Neural progenitor cell (in vitro differentiated cells): ENCODE measurements around the gene TMEM179B. TPM values are rescaled to one million over a fixed set of nuclear protein-coding genes. Genes with fewer than 3 reads are reported as not detected.

Experiments
- DNase-seq: peaks from one replicate; pipeline ENCODE4 v3.0.0-alpha.2; 2016; ENCODE audit warnings: low spot score
- H2AFZ ChIP-seq: fragments of 200-600 bp; sonication (generic); replicated peaks from 2 replicates; pipeline ENCODE4 v1.6.1; 2016; ENCODE audit warnings: antibody characterized with exemption
- H3F3A ChIP-seq: fragments of 200-600 bp; sonication (generic); 2 replicates; pipeline ENCODE4 v1.6.1; 2016; ENCODE audit warnings: antibody characterized with exemption, low read depth
- H3K27ac ChIP-seq: fragments of 200-600 bp; sonication (generic); 2 replicates; pipeline ENCODE4 v1.5.1; 2016; ENCODE audit warnings: mild to moderate bottlenecking
- H3K27me3 ChIP-seq: fragments of 200-600 bp; sonication (generic); 2 replicates; pipeline ENCODE4 v1.6.1; 2016; ENCODE audit warnings: mild to moderate bottlenecking, moderate library complexity
- H3K36me3 ChIP-seq: fragments of 200-600 bp; sonication (generic); 2 replicates; pipeline ENCODE4 v1.5.1; 2016
- H3K4me1 ChIP-seq: fragments of 200-600 bp; sonication (generic); 2 replicates; pipeline ENCODE4 v1.6.1; 2016; ENCODE audit warnings: mixed run types
- H3K4me2 ChIP-seq: fragments of 200-600 bp; sonication (generic); 2 replicates; pipeline ENCODE4 v1.6.1; 2016
- H3K4me3 ChIP-seq: fragments of 200-600 bp; sonication (generic); 2 replicates; pipeline ENCODE4 v1.5.1; 2016
- H3K79me2 ChIP-seq: fragments of 200-600 bp; sonication (generic); 2 replicates; pipeline ENCODE4 v1.6.1; 2016; ENCODE audit warnings: low read depth
- H3K9ac ChIP-seq: fragments of 200-600 bp; sonication (generic); 2 replicates; pipeline ENCODE4 v1.6.1; 2016
- H3K9me3 ChIP-seq: fragments of 200-600 bp; sonication (generic); 2 replicates; pipeline ENCODE4 v1.5.1; 2016; ENCODE audit warnings: low read depth
- H4K20me1 ChIP-seq: fragments of 200-600 bp; sonication (generic); 2 replicates; pipeline ENCODE4 v1.6.1; 2016; ENCODE audit warnings: low read depth
- H3K27ac Mint-ChIP-seq: 3 replicates; pipeline ENCODE4 v1.8.0; 2021; ENCODE audit warnings: mixed read lengths
- H3K27me3 Mint-ChIP-seq: 2 replicates; pipeline ENCODE4 v1.8.0; 2022; ENCODE audit warnings: low read depth, mild to moderate bottlenecking, inconsistent platforms, moderate library complexity, mixed read lengths; ENCODE audit not compliant: insufficient read depth
- H3K36me3 Mint-ChIP-seq: 3 replicates; pipeline ENCODE4 v1.8.0; 2021; ENCODE audit warnings: mixed read lengths
- H3K4me1 Mint-ChIP-seq: 3 replicates; pipeline ENCODE4 v1.8.0; 2021; ENCODE audit warnings: mixed read lengths
- H3K4me3 Mint-ChIP-seq: 3 replicates; pipeline ENCODE4 v1.8.0; 2021; ENCODE audit warnings: mild to moderate bottlenecking, moderate library complexity, mixed read lengths
- H3K9me3 Mint-ChIP-seq: 3 replicates; pipeline ENCODE4 v1.8.0; 2020; ENCODE audit warnings: mixed read lengths
- CTCF ChIP-seq: fragments of 200-600 bp; sonication (generic); IDR thresholded peaks from 2 replicates; pipeline ENCODE4 v1.5.1; 2017; ENCODE audit warnings: antibody characterized with exemption, mild to moderate bottlenecking
- EZH2 ChIP-seq: fragments of 200-600 bp; sonication (generic); IDR thresholded peaks from 2 replicates; pipeline ENCODE4 v1.6.1; 2017; ENCODE audit warnings: antibody characterized with exemption, mild to moderate bottlenecking, moderate library complexity
- EZH2phosphoT487 ChIP-seq: fragments of 200-600 bp; sonication (generic); IDR thresholded peaks from 2 replicates; pipeline ENCODE4 v1.6.1; 2017; ENCODE audit warnings: antibody characterized with exemption
- total RNA-seq: library from RNA; depleted of rRNA; stranded (reverse); fragments of >200 nt; gene quantifications from 2 replicates; pipeline ENCODE4 v1.2.3, GENCODE V29; 2015; ENCODE audit warnings: low replicate concordance

TMEM179B gene
- total RNA-seq, 1 donor from 2014 or later = 24.5 TPM

- peak overlapping the region; percentile 82 for H3K4me2 ChIP-seq
- no peaks in the 10 kb centered on the region for H3K36me3 ChIP-seq
- H3K27me3 ChIP-seq = no peaks in the 10 kb centered on the region
- H3K27me3 Mint-ChIP-seq = peaks cover 5% of the 10 kb centered on the region
- peaks cover 20% of the 10 kb centered on the region for H3K79me2 ChIP-seq
- H3K4me1 ChIP-seq = peaks cover 10% of the 10 kb centered on the region
- peak overlapping the region; percentile 83 for H3K4me3 ChIP-seq
- peaks cover 16% of the 10 kb centered on the region for H3F3A ChIP-seq
- H3K9me3 Mint-ChIP-seq = no peaks in the 10 kb centered on the region
- H3K4me3 Mint-ChIP-seq = peak overlapping the region; percentile 100
- H3K27ac ChIP-seq = no peak overlapping the region
- H3K9me3 ChIP-seq = no peaks in the 10 kb centered on the region
- no peak for DNase-seq
- no peak overlapping the region for H3K9ac ChIP-seq
- H2AFZ ChIP-seq = no peak overlapping the region
- peaks cover 26% of the 10 kb centered on the region for H3K4me1 Mint-ChIP-seq
- TF ChIP-seq CTCF (no peak), EZH2 (no peak), EZH2phosphoT487 (no peak)
- peaks cover 15% of the 10 kb centered on the region for H3K36me3 Mint-ChIP-seq
- H3K27ac Mint-ChIP-seq = no peak overlapping the region
- peaks cover 15% of the 10 kb centered on the region for H4K20me1 ChIP-seq
Observed at GRCh38 chr11:62806611-62807121, 19.5 kb downstream of the TMEM179B start.

- H3K27ac ChIP-seq = no peak overlapping the region
- H3K36me3 Mint-ChIP-seq = peaks cover 4% of the 10 kb centered on the region
- H3K4me1 ChIP-seq = peaks cover 9% of the 10 kb centered on the region
- H3K79me2 ChIP-seq = no peaks in the 10 kb centered on the region
- H2AFZ ChIP-seq = no peak overlapping the region
- no peak for DNase-seq
- H3K9me3 Mint-ChIP-seq = no peaks in the 10 kb centered on the region
- H3K27ac Mint-ChIP-seq = no peak overlapping the region
- no peaks in the 10 kb centered on the region for H3K36me3 ChIP-seq
- no peak overlapping the region for H3K9ac ChIP-seq
- no peaks in the 10 kb centered on the region for H3K27me3 ChIP-seq
- H3K27me3 Mint-ChIP-seq = peaks cover 8% of the 10 kb centered on the region
- H4K20me1 ChIP-seq = no peaks in the 10 kb centered on the region
- H3K4me3 ChIP-seq = no peak overlapping the region
- peaks cover 11% of the 10 kb centered on the region for H3K4me1 Mint-ChIP-seq
- H3K9me3 ChIP-seq = no peaks in the 10 kb centered on the region
- H3K4me3 Mint-ChIP-seq = no peak overlapping the region
- H3F3A ChIP-seq = peaks cover 13% of the 10 kb centered on the region
- H3K4me2 ChIP-seq = no peak overlapping the region
- TF ChIP-seq EZH2 (no peak), CTCF (no peak), EZH2phosphoT487 (no peak)
Observed at GRCh38 chr11:62810748-62811147, 23.5 kb downstream of the TMEM179B start.

- H3K4me2 ChIP-seq = no peak overlapping the region
- H3K9ac ChIP-seq = no peak overlapping the region
- no peaks in the 10 kb centered on the region for H3K27me3 ChIP-seq
- no peaks in the 10 kb centered on the region for H3K9me3 ChIP-seq
- H3F3A ChIP-seq = peaks cover 4% of the 10 kb centered on the region
- H3K36me3 Mint-ChIP-seq = peaks cover 6% of the 10 kb centered on the region
- no peak overlapping the region for H3K27ac Mint-ChIP-seq
- TF ChIP-seq CTCF (no peak), EZH2 (no peak), EZH2phosphoT487 (no peak)
- peaks cover 4% of the 10 kb centered on the region for H3K4me1 Mint-ChIP-seq
- H3K27me3 Mint-ChIP-seq = peaks cover 8% of the 10 kb centered on the region
- no peak overlapping the region for H3K27ac ChIP-seq
- no peaks in the 10 kb centered on the region for H3K4me1 ChIP-seq
- no peaks in the 10 kb centered on the region for H3K36me3 ChIP-seq
- no peaks in the 10 kb centered on the region for H3K79me2 ChIP-seq
- H2AFZ ChIP-seq = no peak overlapping the region
- no peak overlapping the region for H3K4me3 ChIP-seq
- no peaks in the 10 kb centered on the region for H3K9me3 Mint-ChIP-seq
- no peaks in the 10 kb centered on the region for H4K20me1 ChIP-seq
- H3K4me3 Mint-ChIP-seq = no peak overlapping the region
- DNase-seq = no peak
Observed at GRCh38 chr11:62811659-62812058, 24.5 kb downstream of the TMEM179B start.
